Measurements from ENCODE around the gene CPPED1.

CPPED1 gene

DNA sequence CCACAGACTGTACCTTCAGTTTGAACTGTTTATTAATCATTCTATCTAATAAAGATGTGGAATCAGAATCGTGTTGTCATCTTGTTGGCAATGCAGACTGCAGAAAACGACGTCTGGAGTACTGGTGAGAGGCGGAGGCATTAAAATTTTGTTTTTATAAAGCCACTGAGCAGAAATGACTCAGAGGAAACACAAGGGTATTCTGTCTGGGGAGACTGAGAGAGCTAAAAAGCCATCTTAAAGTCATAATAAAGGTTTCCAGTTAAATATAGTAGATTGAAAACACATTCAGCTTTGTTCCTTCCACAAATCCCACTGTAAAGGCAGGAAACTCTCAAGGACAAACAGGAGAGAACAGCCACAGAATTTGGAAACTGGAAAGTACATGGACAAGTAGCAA is 74.2 kb downstream of the CPPED1 start:
- DNase-seq: no peak

DNA sequence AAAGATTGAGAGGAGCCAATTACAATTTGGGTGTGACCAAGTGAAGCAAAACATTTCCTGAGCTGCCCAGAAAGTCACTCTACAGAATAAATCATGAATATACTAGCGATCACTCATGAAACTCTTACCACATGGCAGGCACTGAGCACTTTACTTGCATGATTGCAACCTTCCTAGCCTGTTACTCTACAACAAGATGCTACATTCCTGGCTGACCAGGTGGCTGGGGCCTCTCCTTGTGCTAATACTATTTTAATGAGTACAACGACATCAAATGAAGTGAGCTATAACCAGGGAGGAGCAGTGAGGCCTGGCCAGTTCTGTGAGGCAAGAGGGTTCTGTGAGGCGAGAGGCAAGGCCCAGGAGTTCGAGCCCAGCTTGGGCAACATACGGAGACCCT is 75.2 kb downstream of the CPPED1 start:
- DNase-seq: no peak

DNA sequence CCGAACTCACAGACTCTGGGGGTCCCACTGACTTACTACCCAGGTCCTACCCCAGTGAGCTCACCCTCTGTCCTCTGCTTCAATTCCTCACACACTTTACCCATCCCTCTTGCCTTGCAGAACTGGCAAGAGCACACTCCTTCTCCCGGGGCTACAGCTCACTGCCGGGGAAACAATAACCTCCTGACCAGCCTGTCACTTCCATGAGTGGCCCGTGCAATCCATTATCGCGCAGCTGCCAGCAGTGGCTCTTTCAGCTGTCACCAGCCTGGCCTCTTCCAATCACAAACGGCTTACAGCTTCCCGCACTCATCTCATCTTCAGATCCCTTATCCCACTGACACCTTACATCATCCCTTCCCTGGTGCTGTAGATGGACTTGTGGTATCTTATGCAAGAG is 79.5 kb downstream of the CPPED1 start:
- DNase-seq: no peak

DNA sequence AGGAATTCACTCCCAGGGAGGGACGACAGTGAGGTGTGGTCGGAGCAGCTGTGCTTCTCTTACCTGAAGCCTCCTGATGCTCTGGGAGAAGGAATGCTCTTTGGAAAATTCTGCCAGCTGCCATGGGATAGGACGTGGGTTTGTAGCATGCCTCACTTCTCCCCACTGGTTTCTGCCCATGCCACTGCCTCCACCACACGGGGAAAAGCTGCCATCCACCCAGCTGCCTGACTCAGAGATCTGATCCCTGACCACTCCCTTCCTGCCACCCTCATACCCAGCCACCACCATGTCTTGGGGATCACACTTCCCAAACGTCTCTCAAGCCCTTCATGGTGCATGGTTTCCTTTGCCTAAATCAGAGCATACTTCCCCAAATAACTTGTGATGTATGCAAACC is 80.0 kb downstream of the CPPED1 start:
- no peak for DNase-seq

DNA sequence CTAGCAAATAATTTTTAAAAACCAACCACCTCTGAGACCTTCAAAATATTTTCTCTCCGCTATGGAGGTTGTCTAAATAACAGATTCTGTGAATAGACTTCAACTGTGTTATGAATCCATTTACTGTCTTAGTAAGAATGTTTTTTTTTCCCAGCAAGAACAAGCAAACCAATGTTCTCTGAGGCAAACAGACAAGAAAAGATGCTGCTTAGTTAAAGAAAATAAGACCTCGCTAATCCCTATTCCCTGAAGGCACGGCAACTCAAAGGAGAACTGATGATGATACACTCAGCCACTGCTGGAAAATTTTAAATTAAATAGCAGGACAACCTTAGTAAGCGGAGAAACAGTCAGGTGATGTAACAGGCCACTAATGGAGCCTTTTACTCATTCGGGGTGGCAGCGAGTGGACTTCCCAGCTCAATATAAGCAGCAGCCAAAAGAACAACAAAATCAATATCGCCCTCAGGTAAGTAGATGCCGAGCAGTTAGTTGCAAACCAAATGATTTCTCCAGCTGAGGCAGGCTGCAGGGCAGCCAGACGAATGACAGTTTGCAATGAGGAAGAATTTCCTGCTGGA is 81.8 kb downstream of the CPPED1 start:
- peak; percentile 10 for DNase-seq

DNA sequence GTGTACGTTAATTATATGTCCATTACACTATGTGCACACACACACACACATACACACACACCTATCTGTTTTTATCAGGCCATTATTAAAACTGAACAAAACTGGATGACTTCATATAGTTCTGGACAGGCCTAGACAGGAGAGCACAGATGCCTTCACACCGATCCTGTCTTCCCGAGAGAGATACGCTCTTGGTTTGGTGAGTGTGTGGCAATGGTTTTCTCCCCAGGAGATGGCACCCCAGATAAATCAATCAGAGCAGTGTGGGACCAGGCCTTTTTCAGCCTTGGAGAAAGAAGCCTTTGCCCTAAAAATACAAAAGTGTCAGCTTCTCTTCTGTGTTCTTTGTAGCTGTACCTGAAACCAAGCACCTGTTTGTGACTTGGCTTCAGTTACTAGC is 83.7 kb downstream of the CPPED1 start:
- DNase-seq: no peak

DNA sequence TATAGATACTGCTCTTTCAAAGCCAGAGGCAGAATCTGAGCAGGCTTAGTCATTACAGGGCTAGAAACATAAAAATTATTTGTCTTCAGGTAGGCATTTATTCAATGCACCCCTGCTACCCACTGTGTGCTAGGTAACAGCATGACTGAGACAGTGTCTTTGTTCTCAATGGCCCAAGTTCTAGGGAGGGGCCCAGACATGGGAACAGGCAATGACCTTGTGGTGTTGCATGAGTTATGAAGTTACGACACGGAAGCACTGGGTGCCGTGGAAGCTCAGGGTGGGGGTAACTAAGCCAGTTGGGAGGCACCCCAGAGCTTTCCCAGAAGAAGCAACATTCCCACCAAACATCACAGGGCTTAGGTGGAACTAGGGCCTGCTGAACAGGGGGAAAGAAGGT is 87.0 kb downstream of the CPPED1 start:
- no peak for DNase-seq

DNA sequence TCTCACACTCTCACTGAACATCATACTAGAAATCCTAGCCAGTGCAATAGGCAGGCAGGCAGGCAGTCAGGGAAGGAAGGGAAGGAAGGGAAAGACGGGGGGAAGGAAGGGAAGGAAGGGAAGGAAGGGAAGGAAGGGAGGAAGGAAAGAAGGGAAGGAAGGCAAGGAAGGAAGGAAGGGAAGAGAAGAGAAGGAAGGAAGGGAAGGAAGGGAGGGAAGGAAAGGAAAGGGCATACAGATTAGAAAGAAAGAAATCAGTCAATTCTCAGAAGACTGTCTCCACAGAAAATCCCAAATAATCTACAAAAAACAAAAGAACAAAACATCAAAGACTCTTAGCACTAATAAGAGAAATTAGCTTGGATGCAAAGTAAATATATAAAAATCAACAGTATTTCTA is 93.9 kb downstream of the CPPED1 start:
- no peak for DNase-seq

DNA sequence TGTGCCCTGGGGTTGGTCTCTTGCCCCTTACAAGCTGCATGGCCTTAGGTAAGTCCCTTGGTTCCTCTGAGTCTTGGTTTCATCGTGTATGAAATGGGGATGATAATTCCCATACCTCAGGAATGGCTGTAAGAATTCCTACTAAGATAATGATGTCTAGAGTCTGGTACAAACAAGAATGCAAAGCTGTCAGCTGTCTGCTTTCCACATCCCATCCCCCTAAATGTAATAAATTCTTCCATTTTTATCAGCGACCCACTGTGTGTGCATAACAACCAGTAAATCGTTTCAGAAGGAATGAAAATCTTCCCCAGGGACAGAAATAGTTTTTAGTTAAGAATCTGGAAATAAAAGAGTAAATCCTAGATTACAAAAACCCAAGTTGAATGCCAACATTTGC is 95.4 kb downstream of the CPPED1 start:
- DNase-seq: no peak

DNA sequence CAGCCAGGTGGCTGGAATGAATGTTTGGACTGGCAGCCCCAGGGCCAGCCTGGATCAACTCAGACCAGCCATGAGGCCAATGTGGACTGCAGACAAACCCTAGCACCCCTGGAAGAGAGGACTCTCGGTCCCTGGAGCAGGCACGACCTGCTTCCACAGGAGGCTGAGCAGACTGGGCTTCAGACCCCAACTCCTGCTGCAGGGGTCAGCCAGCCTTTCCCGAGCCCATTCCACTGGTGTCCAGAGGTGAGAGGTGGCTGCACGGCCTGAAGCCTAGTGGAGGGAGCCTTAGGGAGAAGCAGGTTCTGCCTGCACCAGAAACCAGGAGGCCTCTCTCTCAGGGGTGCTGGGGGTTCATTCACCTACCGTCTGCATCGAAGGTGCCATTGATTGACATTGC is 97.1 kb downstream of the CPPED1 start:
- no peak for DNase-seq

DNA sequence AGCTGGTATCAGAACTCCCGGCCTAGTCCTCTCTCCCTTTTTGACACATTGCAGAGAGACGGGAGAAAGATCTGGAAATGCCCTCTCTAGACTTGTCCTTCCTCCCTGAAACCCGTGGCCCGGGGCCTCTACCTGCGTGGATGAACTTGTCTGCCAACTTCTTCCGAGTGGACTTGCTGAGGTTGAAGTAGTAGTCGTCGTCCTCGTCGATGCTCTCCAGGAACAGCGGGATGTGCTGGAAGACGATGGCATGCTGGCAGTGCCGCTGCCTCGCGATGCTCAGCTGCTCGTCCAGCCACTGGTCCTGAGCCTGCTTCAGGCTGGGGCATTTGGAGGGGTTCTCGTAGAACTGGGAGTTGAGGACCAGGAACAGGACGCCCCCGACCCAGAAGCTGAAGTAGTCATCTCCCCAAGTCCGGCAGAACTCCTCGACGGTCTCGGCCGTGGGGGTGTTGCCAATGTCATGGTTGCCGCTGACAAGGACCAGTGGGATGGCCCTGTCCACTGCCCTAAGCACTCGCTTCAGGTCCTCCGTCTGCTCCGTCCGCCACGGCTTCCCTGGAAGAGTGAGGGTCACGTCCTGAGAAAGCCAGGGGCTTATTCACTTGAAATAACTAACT is 99.1 kb downstream of the CPPED1 start:
- no peak for DNase-seq

DNA sequence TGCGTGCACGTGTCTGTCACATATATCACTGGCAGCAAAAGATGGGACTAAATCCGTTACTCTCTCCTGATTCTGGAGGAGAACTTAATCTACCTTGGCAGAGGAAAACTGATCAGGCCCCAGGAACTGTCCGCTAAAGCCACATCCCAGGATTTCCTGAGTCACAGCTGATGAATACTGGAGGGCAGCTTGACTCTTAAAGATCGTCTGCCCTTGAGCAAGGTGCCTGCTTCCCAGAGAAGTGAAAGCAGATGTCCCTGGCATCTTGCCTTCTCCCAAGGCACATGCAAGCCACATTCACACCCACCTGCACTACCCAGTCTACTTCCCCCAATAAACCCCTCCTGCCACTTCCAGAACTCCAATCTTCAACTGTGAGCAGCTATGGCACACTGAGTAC is 99.8 kb downstream of the CPPED1 start:
- no peak for DNase-seq

DNA sequence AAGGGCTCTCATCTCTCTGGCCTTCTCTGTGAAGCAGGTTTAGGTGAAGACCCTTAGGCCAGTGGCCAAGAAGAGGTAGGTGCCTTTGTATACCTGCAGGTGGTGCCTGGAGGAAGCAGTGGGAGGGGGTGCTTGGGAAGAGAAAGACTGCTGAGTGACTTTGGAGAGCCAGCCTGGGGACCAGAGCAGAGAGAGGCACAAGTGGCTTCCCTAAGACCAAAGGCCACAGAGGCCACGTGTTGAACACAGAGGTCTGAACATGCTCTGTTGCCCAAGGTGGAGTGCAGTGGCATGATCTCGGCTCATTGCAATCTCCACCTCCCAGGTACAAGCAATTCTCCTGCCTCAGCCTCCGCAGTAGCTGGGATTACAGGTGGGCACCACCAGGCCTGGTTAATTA is 103.5 kb downstream of the CPPED1 start:
- no peak for DNase-seq

DNA sequence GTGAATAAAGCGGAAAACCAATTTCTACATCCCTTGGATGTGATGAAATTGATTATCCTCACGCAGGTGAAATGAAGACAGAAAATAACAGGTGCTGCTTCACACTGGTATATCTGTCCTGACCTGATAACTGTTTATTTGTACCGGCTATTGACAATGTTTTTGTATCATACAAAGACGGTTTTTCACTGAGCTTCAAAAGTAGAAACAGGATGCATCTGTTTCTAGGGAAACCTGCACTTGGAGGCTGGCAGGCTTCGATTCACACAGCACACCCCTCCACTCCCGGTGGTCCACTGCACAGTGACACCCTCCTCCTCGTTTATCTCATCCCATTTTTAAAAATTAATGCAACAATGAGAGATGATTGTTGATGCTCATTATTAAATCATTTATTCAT is 104.5 kb downstream of the CPPED1 start:
- DNase-seq: no peak

DNA sequence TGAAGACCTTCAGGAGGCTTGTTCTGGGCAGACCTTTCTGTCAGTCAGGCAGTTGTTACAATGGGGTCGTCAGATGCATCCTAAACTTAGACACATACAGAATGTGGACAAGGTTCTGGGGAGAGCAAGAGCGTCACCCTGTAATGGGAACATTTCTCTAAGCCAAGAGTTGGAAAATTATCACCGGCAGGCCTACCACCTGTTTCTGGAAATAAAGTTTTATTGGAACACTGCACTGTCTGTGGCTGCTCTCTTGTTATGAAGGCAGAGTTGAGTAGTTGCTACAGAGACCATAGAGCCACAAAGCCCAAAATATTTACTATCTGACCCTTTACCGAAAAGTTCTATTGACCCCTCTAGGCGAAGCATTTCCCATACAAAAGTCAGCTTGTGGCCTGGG is 106.2 kb downstream of the CPPED1 start:
- DNase-seq: no peak

DNA sequence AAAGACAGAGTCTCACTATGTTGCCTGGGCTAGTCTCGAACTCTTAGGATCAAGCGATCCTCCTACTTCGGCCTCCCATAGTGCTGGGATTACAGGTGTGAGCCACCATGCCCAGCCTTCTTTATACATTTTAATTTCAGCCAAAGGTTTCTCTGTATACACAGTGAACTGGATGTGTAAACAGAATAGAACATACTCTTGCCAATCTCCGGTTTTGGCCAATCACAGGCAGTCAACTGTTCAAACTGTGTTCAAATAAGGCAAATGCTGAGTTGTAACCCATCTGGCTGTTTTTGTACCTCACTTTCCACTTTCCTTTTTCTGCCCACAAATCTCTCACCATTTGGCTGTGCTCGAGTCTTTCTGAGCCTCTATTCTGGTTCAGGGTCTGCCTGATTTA is 108.2 kb downstream of the CPPED1 start:
- no peak for DNase-seq

DNA sequence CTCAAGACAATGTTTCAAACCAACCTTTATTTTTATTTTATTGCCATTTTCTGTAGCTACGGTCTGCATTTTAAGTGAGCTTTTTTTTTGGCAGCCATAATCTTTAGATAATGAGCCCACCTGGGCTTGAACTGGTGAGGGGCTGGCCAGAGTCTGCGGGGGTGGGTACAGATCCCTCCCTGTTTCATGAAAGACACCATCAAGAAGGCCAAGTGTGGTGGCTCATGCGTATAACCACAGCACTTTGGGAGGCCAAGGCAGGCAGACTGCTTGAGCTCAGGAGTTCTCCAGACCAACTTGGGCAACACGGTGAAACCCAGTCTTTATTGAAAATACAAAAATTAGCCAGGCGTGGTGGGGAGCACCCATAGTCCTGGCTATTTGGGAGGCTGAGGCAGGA is 113.7 kb downstream of the CPPED1 start:
- DNase-seq: no peak

DNA sequence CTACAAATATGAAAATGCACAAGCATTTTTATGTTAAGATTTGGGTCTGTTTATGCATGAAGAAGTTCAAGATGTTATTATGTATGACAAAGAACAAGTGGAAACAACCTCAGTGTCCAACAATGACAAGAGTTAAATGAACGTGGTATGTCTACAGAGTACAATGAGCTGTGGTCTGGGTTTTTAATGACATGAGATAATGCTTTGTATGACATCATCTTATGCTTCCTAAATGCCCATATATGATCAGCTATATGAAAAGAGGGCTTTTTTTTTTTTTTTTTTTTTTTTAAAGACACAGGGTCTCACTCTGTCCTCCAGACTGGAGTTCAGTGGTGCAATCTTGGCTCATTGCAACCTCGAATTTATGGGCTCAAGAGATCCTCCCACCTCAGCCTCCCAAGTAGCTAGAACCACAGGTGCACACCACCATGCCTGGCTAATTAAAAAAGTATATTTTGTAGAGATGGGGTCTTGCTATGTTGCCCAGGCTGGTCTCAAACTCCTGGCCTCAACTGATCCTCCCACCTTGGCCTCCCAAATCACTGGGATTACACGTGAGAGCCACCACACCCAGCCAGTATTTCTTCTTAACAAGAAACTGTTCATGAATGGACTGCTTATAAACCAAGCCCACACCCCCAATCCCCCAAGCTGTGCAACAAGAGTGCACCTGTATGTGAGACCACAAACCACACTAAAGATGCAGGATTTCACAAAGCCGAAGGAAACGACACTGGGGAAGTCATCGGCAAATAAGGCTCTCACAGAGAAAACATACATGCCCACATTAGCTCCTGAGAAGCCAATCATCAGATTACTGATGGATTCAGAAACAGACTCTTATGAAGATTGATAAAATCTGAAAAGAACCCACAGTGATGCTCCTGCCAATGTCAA is 114.5 kb downstream of the CPPED1 start:
- DNase-seq: no peak

DNA sequence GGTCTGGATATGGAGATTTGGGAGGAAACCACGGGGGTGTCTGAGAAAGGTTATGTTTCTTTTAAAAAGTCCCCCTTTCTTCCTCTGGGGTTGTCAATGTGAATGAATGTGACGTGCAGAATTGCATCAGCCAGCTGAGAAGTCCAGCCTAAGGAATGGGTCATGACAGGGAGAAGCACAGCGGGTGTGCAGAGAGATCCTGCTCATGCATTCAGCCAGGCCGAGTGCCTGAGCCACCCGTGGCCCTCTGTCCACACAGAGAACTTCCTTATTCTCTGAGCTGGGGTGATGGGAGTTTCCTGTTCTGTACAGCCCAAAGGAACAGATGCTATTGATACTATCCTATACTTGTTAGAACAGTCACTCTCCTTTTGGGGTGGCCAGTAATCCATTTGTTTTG is 117.9 kb downstream of the CPPED1 start:
- DNase-seq: no peak

DNA sequence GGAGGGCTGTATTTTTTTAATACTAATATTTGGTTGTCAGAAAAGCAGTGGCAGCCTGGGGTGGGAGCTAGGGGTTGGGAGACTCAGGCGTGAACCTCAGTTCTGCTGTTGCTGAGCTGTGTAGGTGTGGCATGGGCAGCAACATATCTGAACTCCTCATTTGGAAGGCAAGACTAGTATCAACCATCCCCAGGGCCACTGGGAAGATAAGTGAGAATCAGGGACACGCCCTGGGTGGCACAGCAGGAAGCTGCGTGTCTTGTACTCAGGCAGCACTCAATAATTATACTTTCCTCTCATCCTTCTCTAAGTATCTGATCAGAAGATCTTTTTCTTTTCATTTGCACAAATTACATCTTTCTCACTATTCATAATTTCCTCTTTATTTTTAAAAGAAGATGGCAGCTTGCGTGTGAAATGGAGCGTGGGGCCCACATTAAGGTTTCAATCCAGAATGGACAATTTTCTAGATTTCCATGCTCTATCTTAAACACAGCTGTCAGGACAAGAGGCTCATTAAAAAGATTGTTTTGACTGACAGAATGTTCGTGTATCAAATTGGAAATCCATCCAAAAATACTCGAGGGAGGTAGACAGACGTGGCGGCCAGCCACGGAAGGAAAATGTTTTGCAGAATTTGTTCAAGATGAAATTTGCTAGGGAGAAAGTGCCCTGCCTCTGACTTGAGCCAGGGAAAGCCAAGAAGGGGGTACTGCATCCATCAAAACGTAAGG is 121.1 kb downstream of the CPPED1 start:
- no peak for DNase-seq

DNA sequence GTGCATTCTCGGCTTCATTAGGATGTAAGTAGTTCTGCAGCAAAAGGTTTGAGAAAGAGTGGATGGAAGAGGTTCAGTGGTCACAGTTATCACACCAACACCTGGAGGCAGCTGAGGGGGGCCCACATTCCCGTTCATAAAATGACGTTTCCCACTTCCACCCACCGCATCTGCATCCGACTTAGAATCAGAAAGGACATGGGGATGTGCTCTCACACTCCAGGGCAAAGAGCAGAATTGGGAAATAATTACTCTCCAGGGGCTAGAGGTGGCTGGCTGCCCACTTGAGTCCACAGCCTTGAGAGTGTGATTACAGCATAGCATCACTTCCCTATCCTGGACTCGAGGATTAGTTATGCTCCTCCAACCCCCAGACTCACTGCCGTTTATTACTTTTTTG is 122.0 kb downstream of the CPPED1 start:
- DNase-seq: no peak

DNA sequence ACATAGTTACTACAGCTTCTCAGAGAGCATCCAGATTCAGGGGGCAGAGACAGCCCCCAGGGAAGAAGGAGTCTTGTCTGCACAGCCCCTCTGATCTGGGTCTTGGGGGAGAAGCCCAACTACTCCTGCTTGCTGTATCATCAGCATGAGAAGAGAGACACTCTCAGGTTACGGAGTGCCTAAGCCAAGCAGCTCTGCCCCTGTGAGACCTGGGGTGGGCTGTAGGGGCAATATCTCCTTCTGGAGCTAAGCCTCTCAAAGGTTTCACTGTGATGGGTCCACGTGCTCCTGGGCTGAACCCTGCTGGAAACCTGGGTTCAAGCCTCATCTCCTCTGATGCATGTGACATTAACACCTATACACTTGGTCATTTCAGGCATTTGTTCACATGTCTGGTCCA is 123.2 kb downstream of the CPPED1 start:
- no peak for DNase-seq

DNA sequence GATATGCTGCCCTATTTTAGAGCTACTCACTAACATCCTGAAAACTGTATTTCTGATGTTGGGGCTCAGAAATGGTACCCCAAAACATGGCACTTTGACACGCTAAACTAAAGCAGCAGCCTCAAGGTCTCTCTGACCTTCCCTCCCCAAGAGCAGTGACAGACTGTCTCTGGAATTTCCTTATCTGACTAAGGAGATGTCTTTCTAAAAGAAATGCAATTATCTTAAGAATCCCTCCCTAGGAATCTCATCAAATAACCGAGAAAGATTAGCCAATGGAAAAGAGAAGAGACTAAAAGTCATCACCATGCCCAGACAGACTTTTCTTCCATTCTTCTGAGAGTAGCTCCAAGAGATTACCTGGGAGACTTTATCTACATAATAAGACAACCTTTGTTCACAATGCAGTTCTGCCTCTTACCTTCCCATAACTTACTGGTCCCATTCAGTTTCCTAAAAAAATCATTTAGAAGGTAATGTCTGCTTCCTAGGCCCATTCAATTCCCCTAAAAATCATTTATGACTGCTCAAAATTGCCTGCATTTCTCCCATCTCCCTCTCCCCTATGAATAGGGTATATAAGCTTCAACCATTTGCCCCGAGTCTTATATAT is 123.9 kb downstream of the CPPED1 start:
- DNase-seq: no peak

All from T1000 (cell line).